Endothelial cell of umbilical vein (primary cell): Measurements from ENCODE around the gene MTAP.

Experiments used
- EZH2 ChIP-seq: IDR thresholded peaks from 2 replicates; pipeline ENCODE4 v1.6.1; 2012; ENCODE audit warnings: borderline replicate concordance, low read depth, mild to moderate bottlenecking, moderate library complexity, low read length, inconsistent platforms; ENCODE audit not compliant: severe bottlenecking
- GATA2 ChIP-seq: IDR thresholded peaks from 2 replicates; pipeline ENCODE4 v1.7.0; 2011; ENCODE audit warnings: low read depth, mild to moderate bottlenecking, moderate library complexity, mixed read lengths, low read length; ENCODE audit not compliant: insufficient read length, insufficient read depth
- JUN ChIP-seq: IDR thresholded peaks from 2 replicates; pipeline ENCODE4 v1.6.1; 2011; ENCODE audit warnings: borderline replicate concordance, low read depth; ENCODE audit not compliant: insufficient read length, insufficient read depth
- MAX ChIP-seq: IDR thresholded peaks from 2 replicates; pipeline ENCODE4 v1.6.1; 2011; ENCODE audit not compliant: insufficient read depth, insufficient read length
- MYC ChIP-seq: IDR thresholded peaks from one replicate; pipeline ENCODE4 v1.6.1; 2011; ENCODE audit warnings: mild to moderate bottlenecking, low read depth, low read length
- POLR2A ChIP-seq: IDR thresholded peaks from 2 replicates; pipeline ENCODE4 v1.6.1; 2012; ENCODE audit warnings: low read depth, mild to moderate bottlenecking, control low read depth, low read length
- POLR2AphosphoS5 ChIP-seq: IDR thresholded peaks from 2 replicates; pipeline ENCODE4 v1.6.1; 2012; ENCODE audit warnings: low read depth, mild to moderate bottlenecking, control low read depth, low read length, moderate library complexity; ENCODE audit not compliant: insufficient read depth
- TF ChIP-seq, protein P1 (sequence below), 2 donors: IDR thresholded peaks; 1 replicate in 1 of 2; 2 replicates in 1 of 2; pipeline ENCODE4 v1.5.1; 2011; ENCODE audit warnings: low read length in 2 of 2, mild to moderate bottlenecking in 2 of 2, moderate library complexity in 2 of 2, control low read depth in 1 of 2, inconsistent platforms in 1 of 2, low read depth in 1 of 2; ENCODE audit not compliant: insufficient read depth in 1 of 2; ENCODE audit errors: extremely low read depth in 1 of 2

GRCh38 chr9:21904371-21904770, 101.9 kb downstream of the MTAP start:
- TF ChIP-seq, protein P1, sequence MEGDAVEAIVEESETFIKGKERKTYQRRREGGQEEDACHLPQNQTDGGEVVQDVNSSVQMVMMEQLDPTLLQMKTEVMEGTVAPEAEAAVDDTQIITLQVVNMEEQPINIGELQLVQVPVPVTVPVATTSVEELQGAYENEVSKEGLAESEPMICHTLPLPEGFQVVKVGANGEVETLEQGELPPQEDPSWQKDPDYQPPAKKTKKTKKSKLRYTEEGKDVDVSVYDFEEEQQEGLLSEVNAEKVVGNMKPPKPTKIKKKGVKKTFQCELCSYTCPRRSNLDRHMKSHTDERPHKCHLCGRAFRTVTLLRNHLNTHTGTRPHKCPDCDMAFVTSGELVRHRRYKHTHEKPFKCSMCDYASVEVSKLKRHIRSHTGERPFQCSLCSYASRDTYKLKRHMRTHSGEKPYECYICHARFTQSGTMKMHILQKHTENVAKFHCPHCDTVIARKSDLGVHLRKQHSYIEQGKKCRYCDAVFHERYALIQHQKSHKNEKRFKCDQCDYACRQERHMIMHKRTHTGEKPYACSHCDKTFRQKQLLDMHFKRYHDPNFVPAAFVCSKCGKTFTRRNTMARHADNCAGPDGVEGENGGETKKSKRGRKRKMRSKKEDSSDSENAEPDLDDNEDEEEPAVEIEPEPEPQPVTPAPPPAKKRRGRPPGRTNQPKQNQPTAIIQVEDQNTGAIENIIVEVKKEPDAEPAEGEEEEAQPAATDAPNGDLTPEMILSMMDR (IDR thresholded peaks at IDR 0.05; ENCODE audit: extremely low read depth in 1 of 2, insufficient read depth in 1 of 2, low read depth in 1 of 2, low read length in 2 of 2), result no peak
- no peak for TF ChIP-seq POLR2AphosphoS5
- no peak for TF ChIP-seq POLR2A
- TF ChIP-seq EZH2, result no peak
- no peak for TF ChIP-seq JUN
- no peak for TF ChIP-seq MYC
- TF ChIP-seq GATA2, result peak; percentile 34
- TF ChIP-seq MAX, result no peak
